AG09309 (cell line): Measurements from ENCODE around the gene MMP28.

ENCODE experiments used
- DNase-seq: peaks from one replicate; pipeline ENCODE4 v3.0.0-alpha.2; 2010; ENCODE audit warnings: low read depth
- H3K4me3 ChIP-seq: 2 replicates; pipeline ENCODE4 v1.5.1; 2011; ENCODE audit warnings: mild to moderate bottlenecking, low read depth, low read length, moderate library complexity; ENCODE audit not compliant: control insufficient read depth
- CTCF ChIP-seq: IDR thresholded peaks from 2 replicates; pipeline ENCODE4 v1.5.1; 2011; ENCODE audit warnings: mild to moderate bottlenecking, low read depth, low read length, inconsistent platforms; ENCODE audit not compliant: insufficient read depth, control insufficient read depth; ENCODE audit errors: missing control alignments

The MMP28 gene

GRCh38 chr17:35780950-35781349, 14.5 kb downstream of the MMP28 start:
- no peak overlapping the region for H3K4me3 ChIP-seq
- DNase-seq, result no peak
- TF ChIP-seq CTCF, result no peak

- TF ChIP-seq CTCF, result no peak
- no peak overlapping the region for H3K4me3 ChIP-seq
- DNase-seq, result no peak
Measured at GRCh38 chr17:35778641-35779196, 16.7 kb downstream of the MMP28 start.

- no peak for DNase-seq
- no peak for TF ChIP-seq CTCF
- no peak overlapping the region for H3K4me3 ChIP-seq
Measured at GRCh38 chr17:35775583-35775982, 19.9 kb downstream of the MMP28 start.

GRCh38 chr17:35775039-35775438, 20.4 kb downstream of the MMP28 start:
- H3K4me3 ChIP-seq, result no peak overlapping the region
- TF ChIP-seq CTCF, result no peak
- no peak for DNase-seq

GRCh38 chr17:35774499-35774898, 20.9 kb downstream of the MMP28 start:
- no peak for TF ChIP-seq CTCF
- DNase-seq, result no peak
- H3K4me3 ChIP-seq, result no peak overlapping the region

GRCh38 chr17:35773679-35774425, 21.6 kb downstream of the MMP28 start:
- no peak overlapping the region for H3K4me3 ChIP-seq
- TF ChIP-seq CTCF, result no peak
- no peak for DNase-seq
